ENCODE data around the gene MAOB.

- no peak for TF ChIP-seq TARDBP (IDR thresholded peaks at IDR 0.05)
- no peak for TF ChIP-seq SUZ12 (IDR thresholded peaks at IDR 0.05)
- TF ChIP-seq BHLHE40 (IDR thresholded peaks at IDR 0.05; ENCODE audit: borderline replicate concordance): no peak
- no peak for TF ChIP-seq ZNF384 (IDR thresholded peaks at IDR 0.05)
- no peak for TF ChIP-seq FOXA1 (IDR thresholded peaks at IDR 0.05)
- no peak for TF ChIP-seq ELF4 (IDR thresholded peaks at IDR 0.05)
- TF ChIP-seq PKNOX1 (IDR thresholded peaks at IDR 0.05): no peak
- no peak for TF ChIP-seq SP1 (IDR thresholded peaks at IDR 0.05)
- no peak for TF ChIP-seq LEF1 (IDR thresholded peaks at IDR 0.05; ENCODE audit: borderline replicate concordance)
- no peak for TF ChIP-seq CTBP1 (IDR thresholded peaks at IDR 0.05; ENCODE audit: borderline replicate concordance)
- no peak for TF ChIP-seq FOXK2 (IDR thresholded peaks at IDR 0.05)
Measured at GRCh38 chrX:43910012-43910411, 27.8 kb upstream of the MAOB start.
